ENCODE data around the gene AIPL1.
A peak's percentile ranks its signal among the peaks of the same experiment; 100 is the strongest.

AIPL1 gene

GRCh38 chr17:6448473-6448872 lies 13.6 kb upstream of the AIPL1 start:
- DNase-seq: no peak

GRCh38 chr17:6446516-6447100 lies 11.7 kb upstream of the AIPL1 start:
- no peak for DNase-seq

- DNase-seq: no peak
Observed at GRCh38 chr17:6444571-6445335, 9.8 kb upstream of the AIPL1 start.

- DNase-seq: peak; percentile 97
Observed at GRCh38 chr17:6443692-6444570, 9.0 kb upstream of the AIPL1 start, which contains the start of gene PIMREG. PIMREG (plus strand) TSS chr17:6444455; CDS start chr17:6445111, 656 bp downstream.

GRCh38 chr17:6442775-6443174 lies 7.9 kb upstream of the AIPL1 start:
- DNase-seq: no peak

- no peak for DNase-seq
Observed at GRCh38 chr17:6439951-6440350, 5.0 kb upstream of the AIPL1 start.

- no peak for DNase-seq
Observed at GRCh38 chr17:6437956-6438355, 3.0 kb upstream of the AIPL1 start.

GRCh38 chr17:6437466-6437865 lies 2.5 kb upstream of the AIPL1 start:
- no peak for DNase-seq

- peak; percentile 73 for DNase-seq
Observed at GRCh38 chr17:6435968-6436367, 1.0 kb upstream of the AIPL1 start.

- peak; percentile 39 for DNase-seq
Observed at GRCh38 chr17:6430769-6431168, 4.2 kb downstream of the AIPL1 start.

- DNase-seq: no peak
Observed at GRCh38 chr17:6429266-6429665, 5.7 kb downstream of the AIPL1 start.

- no peak for DNase-seq
Observed at GRCh38 chr17:6428207-6428965, 6.5 kb downstream of the AIPL1 start.

GRCh38 chr17:6427279-6427781 lies 7.6 kb downstream of the AIPL1 start:
- DNase-seq: peak; percentile 62

GRCh38 chr17:6426356-6427101 lies 8.4 kb downstream of the AIPL1 start:
- no peak for DNase-seq

GRCh38 chr17:6425407-6425806 lies 9.5 kb downstream of the AIPL1 start:
- no peak for DNase-seq

- DNase-seq: no peak
Observed at GRCh38 chr17:6423931-6424330, 11.0 kb downstream of the AIPL1 start.

- no peak for DNase-seq
Observed at GRCh38 chr17:6422654-6423241, 12.2 kb downstream of the AIPL1 start.

- DNase-seq: peak; percentile 83
Observed at GRCh38 chr17:6421700-6422604, 13.0 kb downstream of the AIPL1 start.

- DNase-seq: peak; percentile 46
Observed at GRCh38 chr17:6420173-6420641, 14.7 kb downstream of the AIPL1 start.

- no peak for DNase-seq
Observed at GRCh38 chr17:6415616-6416015, 19.3 kb downstream of the AIPL1 start.
